ENCODE measurements around the gene LCA5.

LCA5 gene

GRCh38 chr6:79513111-79513510 is 24.1 kb downstream of the LCA5 start:
- H3K36me3 Mint-ChIP-seq: no peaks in the 10 kb centered on the region
- H3K4me3 Mint-ChIP-seq: no peak overlapping the region
- H3K27me3 Mint-ChIP-seq: no peaks in the 10 kb centered on the region
- H3K4me1 Mint-ChIP-seq (ENCODE audit: low read depth): no peaks in the 10 kb centered on the region
- H3K27ac Mint-ChIP-seq: no peak overlapping the region
- H3K9me3 Mint-ChIP-seq (ENCODE audit: low read depth): no peaks in the 10 kb centered on the region

GRCh38 chr6:79512014-79512413 is 25.2 kb downstream of the LCA5 start:
- Mint-ChIP-seq H3K4me3 (no peak overlapping the region), H3K4me1 (ENCODE audit: low read depth) (no peaks in the 10 kb centered on the region), H3K9me3 (ENCODE audit: low read depth) (no peaks in the 10 kb centered on the region), H3K36me3 (no peaks in the 10 kb centered on the region), H3K27ac (no peak overlapping the region), H3K27me3 (no peaks in the 10 kb centered on the region)

GRCh38 chr6:79510707-79511106 is 26.5 kb downstream of the LCA5 start:
- H3K9me3 Mint-ChIP-seq (ENCODE audit: low read depth): no peaks in the 10 kb centered on the region
- no peaks in the 10 kb centered on the region for H3K4me1 Mint-ChIP-seq (ENCODE audit: low read depth)
- H3K27ac Mint-ChIP-seq: no peak overlapping the region
- no peaks in the 10 kb centered on the region for H3K27me3 Mint-ChIP-seq
- no peak overlapping the region for H3K4me3 Mint-ChIP-seq
- H3K36me3 Mint-ChIP-seq: no peaks in the 10 kb centered on the region

GRCh38 chr6:79506251-79506650 is 31.0 kb downstream of the LCA5 start:
- Mint-ChIP-seq H3K27ac (no peak overlapping the region), H3K36me3 (no peaks in the 10 kb centered on the region), H3K9me3 (ENCODE audit: low read depth) (no peaks in the 10 kb centered on the region), H3K4me3 (no peak overlapping the region), H3K4me1 (ENCODE audit: low read depth) (no peaks in the 10 kb centered on the region), H3K27me3 (no peaks in the 10 kb centered on the region)

GRCh38 chr6:79504372-79504771 is 32.9 kb downstream of the LCA5 start:
- Mint-ChIP-seq H3K36me3 (no peaks in the 10 kb centered on the region), H3K9me3 (ENCODE audit: low read depth) (no peaks in the 10 kb centered on the region), H3K4me3 (no peak overlapping the region), H3K4me1 (ENCODE audit: low read depth) (no peaks in the 10 kb centered on the region), H3K27me3 (no peaks in the 10 kb centered on the region), H3K27ac (no peak overlapping the region)

- H3K27me3 Mint-ChIP-seq: no peaks in the 10 kb centered on the region
- no peak overlapping the region for H3K27ac Mint-ChIP-seq
- H3K4me3 Mint-ChIP-seq: no peak overlapping the region
- H3K36me3 Mint-ChIP-seq: no peaks in the 10 kb centered on the region
- H3K4me1 Mint-ChIP-seq (ENCODE audit: low read depth): no peaks in the 10 kb centered on the region
- no peaks in the 10 kb centered on the region for H3K9me3 Mint-ChIP-seq (ENCODE audit: low read depth)
Observed at GRCh38 chr6:79498842-79499241, 38.4 kb downstream of the LCA5 start.

- no peak overlapping the region for H3K27ac Mint-ChIP-seq
- H3K4me3 Mint-ChIP-seq: no peak overlapping the region
- no peaks in the 10 kb centered on the region for H3K36me3 Mint-ChIP-seq
- no peaks in the 10 kb centered on the region for H3K9me3 Mint-ChIP-seq (ENCODE audit: low read depth)
- no peaks in the 10 kb centered on the region for H3K27me3 Mint-ChIP-seq
- H3K4me1 Mint-ChIP-seq (ENCODE audit: low read depth): no peaks in the 10 kb centered on the region
Observed at GRCh38 chr6:79495246-79495645, 42.0 kb downstream of the LCA5 start.

- H3K36me3 Mint-ChIP-seq: no peaks in the 10 kb centered on the region
- no peak overlapping the region for H3K27ac Mint-ChIP-seq
- H3K9me3 Mint-ChIP-seq (ENCODE audit: low read depth): no peaks in the 10 kb centered on the region
- no peak overlapping the region for H3K4me3 Mint-ChIP-seq
- H3K27me3 Mint-ChIP-seq: no peaks in the 10 kb centered on the region
- no peaks in the 10 kb centered on the region for H3K4me1 Mint-ChIP-seq (ENCODE audit: low read depth)
Observed at GRCh38 chr6:79494841-79495240, 42.4 kb downstream of the LCA5 start.

GRCh38 chr6:79470728-79471127 is 66.5 kb downstream of the LCA5 start:
- Mint-ChIP-seq H3K27ac (no peak overlapping the region), H3K36me3 (no peaks in the 10 kb centered on the region)

GRCh38 chr6:79469376-79470246 is 67.6 kb downstream of the LCA5 start:
- H3K27ac Mint-ChIP-seq: no peak overlapping the region
- H3K4me1 Mint-ChIP-seq (ENCODE audit: low read depth): no peaks in the 10 kb centered on the region
- no peaks in the 10 kb centered on the region for H3K36me3 Mint-ChIP-seq
- peaks cover 7% of the 10 kb centered on the region for H3K27me3 Mint-ChIP-seq
- no peak overlapping the region for H3K4me3 Mint-ChIP-seq
- no peaks in the 10 kb centered on the region for H3K9me3 Mint-ChIP-seq (ENCODE audit: low read depth)

More at GRCh38 chr6:79470728-79471127, 66.5 kb downstream of the LCA5 start:
- no peaks in the 10 kb centered on the region for H3K4me1 Mint-ChIP-seq (ENCODE audit: low read depth)
- no peaks in the 10 kb centered on the region for H3K9me3 Mint-ChIP-seq (ENCODE audit: low read depth)
- H3K4me3 Mint-ChIP-seq: no peak overlapping the region
- peaks cover 7% of the 10 kb centered on the region for H3K27me3 Mint-ChIP-seq

GRCh38 chr6:79468587-79468986 is 68.6 kb downstream of the LCA5 start:
- Mint-ChIP-seq H3K4me3 (no peak overlapping the region), H3K27ac (no peak overlapping the region), H3K9me3 (ENCODE audit: low read depth) (no peaks in the 10 kb centered on the region), H3K36me3 (no peaks in the 10 kb centered on the region), H3K27me3 (peaks cover 11% of the 10 kb centered on the region), H3K4me1 (ENCODE audit: low read depth) (no peaks in the 10 kb centered on the region)

GRCh38 chr6:79468116-79468515 is 69.1 kb downstream of the LCA5 start:
- H3K4me1 Mint-ChIP-seq (ENCODE audit: low read depth): no peaks in the 10 kb centered on the region
- peaks cover 12% of the 10 kb centered on the region for H3K27me3 Mint-ChIP-seq
- no peak overlapping the region for H3K4me3 Mint-ChIP-seq
- H3K27ac Mint-ChIP-seq: no peak overlapping the region
- H3K9me3 Mint-ChIP-seq (ENCODE audit: low read depth): no peaks in the 10 kb centered on the region
- no peaks in the 10 kb centered on the region for H3K36me3 Mint-ChIP-seq

GRCh38 chr6:79467716-79468115 is 69.5 kb downstream of the LCA5 start:
- Mint-ChIP-seq H3K36me3 (no peaks in the 10 kb centered on the region), H3K27me3 (peaks cover 12% of the 10 kb centered on the region), H3K9me3 (ENCODE audit: low read depth) (no peaks in the 10 kb centered on the region), H3K4me1 (ENCODE audit: low read depth) (no peaks in the 10 kb centered on the region), H3K27ac (no peak overlapping the region), H3K4me3 (no peak overlapping the region)

GRCh38 chr6:79466207-79466834 is 70.9 kb downstream of the LCA5 start:
- no peaks in the 10 kb centered on the region for H3K9me3 Mint-ChIP-seq (ENCODE audit: low read depth)
- H3K4me3 Mint-ChIP-seq: no peak overlapping the region
- H3K27me3 Mint-ChIP-seq: peaks cover 12% of the 10 kb centered on the region
- H3K36me3 Mint-ChIP-seq: no peaks in the 10 kb centered on the region
- H3K27ac Mint-ChIP-seq: no peak overlapping the region
- no peaks in the 10 kb centered on the region for H3K4me1 Mint-ChIP-seq (ENCODE audit: low read depth)

GRCh38 chr6:79465381-79465780 is 71.8 kb downstream of the LCA5 start:
- H3K9me3 Mint-ChIP-seq (ENCODE audit: low read depth): no peaks in the 10 kb centered on the region
- no peaks in the 10 kb centered on the region for H3K36me3 Mint-ChIP-seq
- no peaks in the 10 kb centered on the region for H3K4me1 Mint-ChIP-seq (ENCODE audit: low read depth)
- H3K27ac Mint-ChIP-seq: no peak overlapping the region
- H3K27me3 Mint-ChIP-seq: peaks cover 16% of the 10 kb centered on the region
- H3K4me3 Mint-ChIP-seq: no peak overlapping the region
